GM12872 (cell line): Measurements from ENCODE around the gene SMPD3.

ENCODE experiments used
- TF ChIP-seq, protein P1 (sequence below): IDR thresholded peaks from 3 replicates; pipeline ENCODE4 v1.5.1; 2011; ENCODE audit warnings: low read depth, mild to moderate bottlenecking, low read length, moderate library complexity; ENCODE audit not compliant: insufficient read depth

SMPD3 gene

DNA sequence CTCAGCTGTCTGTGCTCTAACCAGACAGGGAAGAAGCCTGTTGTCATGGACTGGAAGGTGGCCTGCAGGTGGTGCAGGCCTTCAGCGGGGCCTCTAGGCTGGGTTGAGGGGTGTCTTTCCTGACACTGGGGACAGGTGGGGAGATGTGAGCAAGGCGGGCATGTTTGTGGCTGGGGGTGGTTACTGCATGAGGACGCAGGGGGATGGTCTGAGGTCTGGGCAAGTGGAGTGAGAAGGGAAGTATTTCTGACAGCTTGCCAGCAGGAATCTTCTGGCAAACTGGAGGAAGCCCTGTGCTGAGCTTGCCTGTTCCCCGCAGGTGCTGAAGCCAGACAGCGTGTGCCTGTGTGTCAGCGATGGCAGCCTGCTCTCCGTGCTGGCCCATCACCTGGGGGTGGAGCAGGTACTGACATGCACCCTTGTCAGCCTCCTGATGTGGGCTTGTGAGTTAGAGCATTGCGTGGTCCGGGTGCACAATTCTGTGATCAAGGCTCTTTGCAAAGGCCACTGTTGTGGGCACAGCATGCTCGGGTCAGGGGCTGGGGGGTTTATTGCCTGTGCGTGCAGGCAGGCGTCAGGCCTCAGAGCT is 101.3 kb downstream of the SMPD3 start:
- TF ChIP-seq, protein P1, sequence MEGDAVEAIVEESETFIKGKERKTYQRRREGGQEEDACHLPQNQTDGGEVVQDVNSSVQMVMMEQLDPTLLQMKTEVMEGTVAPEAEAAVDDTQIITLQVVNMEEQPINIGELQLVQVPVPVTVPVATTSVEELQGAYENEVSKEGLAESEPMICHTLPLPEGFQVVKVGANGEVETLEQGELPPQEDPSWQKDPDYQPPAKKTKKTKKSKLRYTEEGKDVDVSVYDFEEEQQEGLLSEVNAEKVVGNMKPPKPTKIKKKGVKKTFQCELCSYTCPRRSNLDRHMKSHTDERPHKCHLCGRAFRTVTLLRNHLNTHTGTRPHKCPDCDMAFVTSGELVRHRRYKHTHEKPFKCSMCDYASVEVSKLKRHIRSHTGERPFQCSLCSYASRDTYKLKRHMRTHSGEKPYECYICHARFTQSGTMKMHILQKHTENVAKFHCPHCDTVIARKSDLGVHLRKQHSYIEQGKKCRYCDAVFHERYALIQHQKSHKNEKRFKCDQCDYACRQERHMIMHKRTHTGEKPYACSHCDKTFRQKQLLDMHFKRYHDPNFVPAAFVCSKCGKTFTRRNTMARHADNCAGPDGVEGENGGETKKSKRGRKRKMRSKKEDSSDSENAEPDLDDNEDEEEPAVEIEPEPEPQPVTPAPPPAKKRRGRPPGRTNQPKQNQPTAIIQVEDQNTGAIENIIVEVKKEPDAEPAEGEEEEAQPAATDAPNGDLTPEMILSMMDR, result no peak

DNA sequence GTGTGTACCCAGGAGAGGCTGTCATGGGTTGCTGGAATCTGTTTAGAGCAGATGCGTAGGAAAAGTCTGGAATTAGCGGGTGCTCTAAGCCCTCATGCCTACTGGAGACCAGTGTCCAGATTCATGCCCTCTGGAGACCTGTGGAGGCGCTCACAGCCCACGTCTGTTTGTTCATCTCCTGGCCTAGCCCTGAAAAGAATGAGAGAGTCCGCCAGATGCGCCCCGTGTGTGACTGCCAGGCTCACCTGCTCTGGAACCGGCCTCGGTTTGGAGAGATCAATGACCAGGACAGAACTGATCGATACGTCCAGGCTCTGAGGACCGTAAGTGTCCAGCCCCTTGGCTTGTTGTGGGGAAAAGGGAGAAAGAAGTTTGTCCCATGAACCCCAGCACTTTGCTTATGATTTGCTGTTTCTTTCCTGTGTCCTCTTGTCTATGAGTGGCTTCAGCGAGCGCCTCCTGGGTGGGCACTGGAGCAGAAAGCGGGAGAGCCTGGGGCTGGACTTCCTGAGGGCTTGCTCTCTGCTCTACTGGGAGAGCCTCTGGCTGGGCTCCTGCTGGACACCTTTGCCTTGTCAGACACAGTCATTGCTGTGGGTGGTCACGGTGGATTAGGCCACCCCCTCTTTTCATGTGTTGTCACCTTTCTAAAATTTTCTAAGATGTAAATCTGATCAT is 102.2 kb downstream of the SMPD3 start:
- TF ChIP-seq, protein P1, result no peak

DNA sequence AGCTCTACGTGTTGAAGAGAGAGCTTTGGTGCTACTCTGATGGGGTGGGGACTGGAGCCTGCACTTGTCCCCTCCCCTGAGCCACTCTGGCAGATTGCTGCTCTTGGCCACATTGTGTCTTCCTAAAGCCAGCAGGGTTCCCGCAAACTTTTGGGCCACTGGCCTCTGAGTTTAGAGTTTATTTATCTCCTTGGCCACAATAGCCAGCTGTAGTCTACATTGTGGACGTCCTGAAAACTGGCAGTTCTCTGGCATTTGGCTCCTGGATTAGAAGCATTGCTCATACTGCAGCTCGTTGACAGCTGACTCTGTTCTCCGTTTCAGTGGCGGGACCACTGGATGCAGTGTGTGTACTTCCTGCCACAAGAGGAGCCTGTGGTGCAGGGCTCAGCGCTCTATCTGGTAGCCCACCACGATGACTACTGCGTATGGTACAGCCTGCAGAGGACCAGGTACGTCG is 102.9 kb downstream of the SMPD3 start:
- TF ChIP-seq, protein P1, result no peak

DNA sequence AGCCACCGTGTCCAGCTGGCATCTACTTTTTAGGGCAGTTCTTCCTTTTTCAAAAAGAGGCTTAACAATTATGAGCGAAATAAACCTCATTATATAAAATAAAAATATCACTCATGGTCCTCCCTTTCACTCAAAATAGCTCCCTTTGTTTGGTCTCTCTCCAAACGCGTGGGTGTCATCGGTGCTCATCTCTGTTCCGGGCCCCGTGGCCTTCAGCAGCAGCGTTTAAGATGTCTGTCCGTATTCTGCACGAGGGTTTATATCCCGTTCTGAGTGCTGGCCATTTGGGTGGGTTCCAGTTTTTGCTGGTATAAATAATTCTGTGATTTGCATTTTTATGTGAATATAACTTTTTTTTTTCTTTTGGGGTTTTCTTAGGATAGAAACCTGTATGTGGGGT is 104.1 kb downstream of the SMPD3 start:
- TF ChIP-seq, protein P1, result no peak

DNA sequence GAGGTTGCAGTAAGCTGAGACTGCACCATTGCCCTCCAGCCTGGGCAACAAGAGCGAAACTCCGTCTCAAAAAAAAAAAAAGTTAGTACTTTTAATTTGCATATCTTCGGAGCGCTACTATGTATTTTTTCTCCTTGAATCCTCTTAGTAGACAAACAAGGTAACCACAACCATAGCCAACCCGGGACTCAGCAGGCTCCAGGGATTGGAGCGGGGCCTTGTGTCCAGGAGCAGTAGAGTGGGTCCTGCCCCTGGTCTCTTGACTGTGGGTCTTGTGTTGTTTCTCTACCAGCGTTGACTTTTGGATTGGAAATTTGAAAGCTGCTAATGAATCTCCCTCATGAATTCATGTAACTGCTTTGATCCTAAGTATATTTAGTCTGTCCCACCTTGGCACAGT is 105.2 kb downstream of the SMPD3 start:
- TF ChIP-seq, protein P1, result no peak

DNA sequence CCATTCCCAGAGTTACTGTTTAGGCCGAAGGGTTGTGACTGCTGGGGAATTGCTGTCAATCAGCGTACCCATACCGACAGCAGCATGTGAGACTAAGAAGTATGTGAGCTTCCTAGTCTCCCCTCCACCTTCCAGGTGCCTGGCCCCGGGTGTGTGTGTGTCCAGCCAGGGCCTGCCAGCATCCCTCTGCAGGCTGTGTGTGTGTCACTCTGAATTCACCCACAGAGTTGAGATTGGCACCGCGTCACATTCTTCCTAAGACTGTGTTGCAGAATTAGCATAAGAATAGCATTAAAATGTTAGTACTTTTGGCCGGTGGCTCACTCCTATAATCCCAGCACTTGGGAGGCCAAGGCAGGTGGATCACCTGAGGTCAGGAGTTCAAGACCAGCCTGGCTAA is 105.7 kb downstream of the SMPD3 start:
- TF ChIP-seq, protein P1, result no peak

DNA sequence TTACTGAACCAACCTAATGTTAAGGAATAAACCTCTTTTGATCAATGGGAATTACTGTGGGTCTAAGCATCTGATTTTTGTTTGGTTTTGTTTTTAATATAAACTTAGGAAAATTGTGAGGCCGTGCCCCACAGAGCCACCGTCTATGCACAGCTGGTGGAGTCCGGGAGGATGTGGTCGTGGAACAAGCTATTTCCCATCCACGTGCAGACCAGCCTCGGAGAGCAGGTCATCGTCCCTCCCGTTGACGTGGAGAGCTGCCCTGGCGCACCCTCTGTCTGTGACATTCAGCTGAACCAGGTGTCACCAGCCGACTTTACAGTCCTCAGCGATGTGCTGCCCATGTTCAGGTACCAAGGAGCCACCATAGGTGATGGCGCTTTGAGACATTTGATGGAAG is 109.1 kb downstream of the SMPD3 start:
- TF ChIP-seq, protein P1, result no peak
